SK-MEL-5 (cell line): ENCODE data around the gene C15orf61. TPM values are rescaled to one million over a fixed set of nuclear protein-coding genes. Genes with fewer than 3 reads are reported as not detected.

ENCODE experiments used
- DNase-seq: peaks from one replicate; pipeline ENCODE4 v3.0.0-alpha.2; 2016; ENCODE audit warnings: low read depth, low spot score
- in situ Hi-C: cut with HindIII; loops from 2 replicates; pipeline ENCODE4 v1.10.0; 2016; ENCODE audit warnings: low sequenced_read_pairs, high pct_unique_total_duplicates, low pct_unique_long_range_greater_than_20kb
- total RNA-seq: library from RNA; depleted of rRNA; stranded (reverse); fragments of >200 nt; shearing (Covaris generic); gene quantifications from 2 replicates; pipeline ENCODE4 v1.2.3, GENCODE V29; 2014

C15orf61 gene
- total RNA-seq, 1 experiment from 2014 or later = 4.5 TPM

DNA sequence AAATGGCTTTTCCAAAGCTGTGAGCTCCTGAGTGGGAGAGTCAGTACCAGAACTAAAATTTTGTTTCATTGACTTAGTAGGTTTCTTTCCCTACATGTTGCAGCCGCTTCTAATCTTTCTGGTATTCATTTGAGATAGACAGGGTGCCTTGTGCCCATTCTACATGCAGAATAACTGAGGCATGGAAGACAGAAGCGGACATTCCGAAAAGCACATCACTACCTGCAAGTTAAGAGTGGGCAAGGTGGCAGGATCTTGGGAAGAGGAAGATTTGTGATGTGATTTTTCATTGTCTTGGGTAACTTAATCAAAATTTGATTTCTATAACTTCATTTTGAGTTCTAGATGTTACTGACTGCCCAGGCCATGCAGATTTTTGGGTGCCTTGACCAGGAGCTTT is 23.5 kb downstream of the C15orf61 start:
- in situ Hi-C loops = no loop called here
- no peak for DNase-seq

DNA sequence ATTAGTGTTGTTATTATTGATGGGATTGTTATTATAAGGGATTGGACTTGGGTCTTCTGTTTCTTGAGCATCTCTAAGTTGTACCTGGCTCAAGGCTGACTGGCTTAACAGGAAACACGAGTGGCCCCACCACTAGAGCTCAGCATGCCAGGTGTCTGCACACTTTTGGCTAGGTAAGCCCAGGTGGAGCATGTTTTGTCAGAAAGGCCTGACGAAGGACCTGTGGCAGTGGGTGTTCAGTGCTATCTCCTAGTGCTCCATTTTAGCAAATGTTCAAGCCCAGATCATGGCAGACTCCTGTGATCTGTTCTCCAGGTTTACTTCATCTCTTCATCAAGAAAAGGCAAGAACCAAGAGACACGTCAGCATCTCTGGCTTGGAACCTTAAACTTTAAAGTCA is 24.9 kb downstream of the C15orf61 start:
- no peak for DNase-seq
- in situ Hi-C loops = no loop called here

DNA sequence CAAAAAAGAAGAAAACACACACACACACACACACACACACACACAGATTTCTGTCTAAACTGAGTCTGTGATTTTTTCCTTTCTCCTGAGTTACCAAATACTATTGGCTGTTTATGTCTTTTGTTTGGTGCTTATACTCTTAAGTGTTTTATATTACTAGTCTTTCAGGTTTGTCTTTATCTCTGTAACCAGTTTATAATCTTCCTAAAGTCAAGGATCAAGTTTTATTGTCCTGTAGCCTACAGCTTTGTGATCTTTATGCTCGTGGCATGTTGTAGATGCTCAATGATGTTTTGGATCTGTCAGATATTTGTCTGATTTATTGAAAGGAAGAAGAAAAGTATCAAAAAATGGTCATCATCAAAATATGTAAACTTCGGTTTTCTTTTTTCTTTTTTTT is 26.1 kb downstream of the C15orf61 start:
- in situ Hi-C loops = no loop called here
- DNase-seq = no peak

DNA sequence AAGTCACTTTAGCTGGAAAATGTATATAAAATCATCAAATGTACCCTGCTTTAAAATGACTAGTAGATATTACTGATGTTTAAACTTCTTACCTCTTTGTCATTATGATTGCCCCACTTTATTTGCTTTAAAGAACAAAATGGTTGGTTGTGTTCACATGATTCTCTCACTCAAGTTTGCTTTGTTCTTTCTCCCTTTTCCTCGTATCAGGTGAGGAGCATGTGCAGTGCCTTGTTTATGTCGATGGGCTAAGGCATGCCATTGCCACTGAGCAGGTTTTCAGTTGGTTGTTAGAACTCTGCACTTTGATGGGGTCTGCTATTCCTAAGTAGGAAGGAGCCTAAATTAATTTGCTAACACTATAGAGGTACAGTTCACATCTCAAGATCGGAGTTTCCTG is 26.9 kb downstream of the C15orf61 start:
- in situ Hi-C loops = no loop called here
- peak; percentile 69 for DNase-seq

DNA sequence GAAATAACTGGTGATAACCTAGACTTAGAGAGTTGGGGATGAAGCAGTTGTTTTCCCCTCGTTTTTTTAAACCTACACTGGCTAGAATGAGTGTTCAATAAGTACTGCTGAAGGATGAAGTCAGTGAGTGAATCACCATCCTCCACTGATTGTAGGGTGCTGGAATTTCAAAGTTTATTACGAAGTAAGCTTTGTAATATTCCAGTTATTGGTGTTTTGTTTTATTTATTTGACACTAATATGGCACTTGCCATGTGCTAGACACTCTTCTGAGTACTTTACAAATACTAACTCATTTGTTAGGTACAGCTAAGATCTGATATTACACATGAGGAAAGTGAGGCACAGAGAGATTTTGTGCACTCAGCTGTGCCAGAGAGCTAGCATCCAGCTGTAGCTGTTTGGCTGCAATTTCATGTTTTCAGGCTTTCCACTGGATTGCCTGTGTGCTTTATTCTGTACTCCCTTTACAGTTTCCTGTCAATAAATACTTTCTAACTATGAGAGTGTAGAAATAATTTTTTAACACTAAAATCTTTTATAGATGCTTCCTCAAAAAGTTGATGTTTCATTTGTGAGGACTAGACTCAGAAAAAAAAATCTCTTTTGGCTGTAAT is 27.4 kb downstream of the C15orf61 start:
- in situ Hi-C loops = no loop called here
- DNase-seq = no peak

DNA sequence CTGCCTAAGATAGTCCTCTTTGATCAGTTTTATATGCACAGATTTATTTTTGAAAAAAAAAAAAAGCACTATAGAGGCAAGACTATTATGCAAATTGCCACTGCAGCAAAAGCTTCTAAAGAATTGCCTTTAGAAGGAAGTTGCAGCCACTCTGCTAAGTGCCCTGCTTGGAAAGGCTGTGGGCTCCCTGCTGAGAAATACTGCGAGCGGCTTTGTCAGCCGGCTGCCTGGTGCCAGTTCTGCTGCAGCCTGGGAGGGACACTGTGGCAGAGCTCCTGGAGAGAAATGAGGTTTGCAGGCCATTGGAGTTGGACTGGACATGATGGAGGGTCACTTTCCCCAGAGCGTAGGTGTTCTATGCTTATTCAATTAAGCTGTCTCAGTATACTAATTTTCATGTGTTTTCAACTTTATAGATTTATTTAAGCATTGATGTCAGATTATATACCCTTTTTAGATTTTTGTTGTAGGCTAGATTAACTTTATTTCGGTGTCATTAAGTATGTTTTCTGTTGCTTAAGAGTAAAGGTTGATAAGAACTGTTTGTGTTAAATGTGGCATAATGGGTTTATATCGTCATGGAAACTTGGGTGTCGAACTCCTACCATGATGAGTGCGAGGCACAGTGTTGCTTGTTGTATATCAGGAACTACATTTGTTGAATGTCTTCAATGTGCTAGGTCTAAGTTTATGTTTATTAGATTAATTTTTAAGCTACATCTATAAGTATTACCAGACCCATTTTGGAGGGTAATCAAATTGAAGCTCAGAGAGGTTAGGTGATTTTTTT is 28.1 kb downstream of the C15orf61 start:
- peak; percentile 64 for DNase-seq
- in situ Hi-C loops = no loop called here

DNA sequence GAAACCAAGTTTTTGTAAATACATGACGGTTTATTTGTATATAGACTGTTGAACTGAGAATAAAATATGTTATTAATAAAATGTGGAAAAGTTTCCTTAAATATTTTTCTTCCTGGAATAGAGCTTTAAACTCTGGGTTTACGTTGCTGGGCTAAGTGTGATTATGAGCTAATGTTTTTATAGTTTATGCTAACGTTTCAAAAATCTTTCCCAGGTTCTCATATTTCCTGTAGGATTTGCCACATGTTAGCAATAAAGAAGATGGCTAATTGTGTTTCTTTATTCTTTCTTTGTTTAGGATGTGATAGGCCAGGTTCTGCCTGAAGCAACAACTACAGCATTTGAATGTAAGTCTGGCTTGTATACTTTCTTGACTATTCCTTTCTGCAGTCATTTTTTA is 28.8 kb downstream of the C15orf61 start:
- in situ Hi-C loops = no loop called here
- DNase-seq = no peak

DNA sequence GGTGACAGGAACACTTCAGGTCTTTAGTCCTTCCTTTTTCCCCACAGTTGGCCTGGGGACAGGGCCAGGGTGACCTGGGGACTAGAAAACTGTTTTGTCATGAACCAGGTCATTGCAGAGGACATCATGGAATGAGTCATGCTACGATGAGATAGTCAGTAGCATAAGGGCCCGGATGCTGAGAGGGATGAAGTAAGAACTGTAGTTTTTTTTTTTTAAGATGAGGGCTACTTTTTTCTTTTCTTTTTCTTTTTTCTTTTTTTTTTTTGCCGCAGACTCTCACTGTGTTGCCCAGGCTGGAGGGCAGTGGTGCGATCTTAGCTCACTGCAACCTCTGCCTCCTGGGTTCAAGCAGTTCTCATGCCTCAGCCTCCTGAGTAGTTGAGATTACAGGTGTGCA is 29.6 kb downstream of the C15orf61 start:
- in situ Hi-C loops = no loop called here
- DNase-seq = no peak

DNA sequence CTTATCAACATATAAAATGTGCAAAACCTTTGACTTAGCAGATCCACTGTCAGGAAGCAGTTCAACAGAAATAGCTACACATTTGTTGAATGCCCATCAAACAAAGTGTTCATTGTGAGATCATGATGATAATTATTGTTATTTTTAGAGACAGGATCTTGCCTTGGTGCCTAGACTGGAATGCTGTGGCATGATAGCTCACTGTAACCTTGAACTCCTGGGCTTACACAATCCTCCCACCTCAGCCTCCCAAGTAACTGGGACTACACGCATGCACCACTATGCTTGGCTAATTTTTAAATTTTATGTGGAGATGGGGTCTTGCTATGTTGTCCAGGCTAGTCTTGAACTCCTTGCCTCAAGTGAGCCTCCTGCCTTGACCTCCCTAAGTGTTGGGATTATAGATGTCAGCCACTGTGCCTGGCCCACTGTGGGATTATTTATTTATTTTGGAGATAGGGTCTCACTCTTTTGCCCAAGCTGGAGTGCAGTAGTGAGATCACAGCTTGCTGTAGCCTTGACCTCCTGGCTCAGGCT is 30.3 kb downstream of the C15orf61 start:
- in situ Hi-C loops = no loop called here
- peak; percentile 17 for DNase-seq

DNA sequence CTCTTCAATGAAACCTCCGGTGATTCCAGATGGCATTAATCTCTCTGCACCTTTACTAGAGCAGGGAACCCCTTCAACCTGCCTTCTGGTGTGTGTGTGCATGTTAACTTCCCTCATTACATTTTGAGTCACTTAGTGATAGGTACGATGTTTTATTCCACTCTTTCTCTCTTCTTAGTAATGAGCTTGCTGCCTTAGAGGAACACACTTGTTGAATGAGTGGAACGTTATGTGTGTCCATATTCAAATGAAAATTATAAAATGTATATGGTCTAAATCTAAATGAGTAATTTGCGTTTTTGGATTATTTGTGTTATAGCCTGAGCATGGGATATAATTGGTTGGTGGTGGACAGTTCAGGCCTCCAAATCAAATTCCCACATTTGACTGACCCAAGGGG is 33.6 kb downstream of the C15orf61 start:
- DNase-seq = no peak
- in situ Hi-C loops = no loop called here

DNA sequence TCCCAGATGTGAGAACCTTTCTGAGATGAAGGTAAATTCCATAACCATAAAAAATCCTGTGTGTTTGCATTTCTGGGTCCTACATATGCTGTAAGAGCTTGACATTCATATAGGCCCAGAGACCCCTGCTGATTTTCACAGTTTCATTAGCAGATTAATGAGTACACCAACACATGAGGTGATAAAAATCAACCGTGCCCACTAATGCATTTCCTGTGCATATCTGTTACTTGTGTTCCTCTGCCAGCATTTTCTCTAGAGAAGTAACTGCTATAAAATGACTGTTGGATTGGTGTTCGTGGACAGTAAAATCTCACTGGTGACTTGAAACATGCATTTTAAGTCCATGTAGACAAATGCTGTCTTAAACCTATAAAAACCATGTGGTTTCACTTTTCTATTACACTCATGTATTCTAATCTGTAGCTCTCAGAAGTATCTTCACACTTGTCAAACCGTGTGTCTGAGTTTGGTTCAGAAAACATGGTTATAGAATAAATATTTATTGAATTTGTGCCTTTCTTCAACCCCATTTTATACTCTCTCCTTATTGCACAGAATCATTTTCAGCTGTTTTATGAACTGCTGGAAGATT is 36.1 kb downstream of the C15orf61 start:
- no peak for DNase-seq
- in situ Hi-C loops = no loop called here

DNA sequence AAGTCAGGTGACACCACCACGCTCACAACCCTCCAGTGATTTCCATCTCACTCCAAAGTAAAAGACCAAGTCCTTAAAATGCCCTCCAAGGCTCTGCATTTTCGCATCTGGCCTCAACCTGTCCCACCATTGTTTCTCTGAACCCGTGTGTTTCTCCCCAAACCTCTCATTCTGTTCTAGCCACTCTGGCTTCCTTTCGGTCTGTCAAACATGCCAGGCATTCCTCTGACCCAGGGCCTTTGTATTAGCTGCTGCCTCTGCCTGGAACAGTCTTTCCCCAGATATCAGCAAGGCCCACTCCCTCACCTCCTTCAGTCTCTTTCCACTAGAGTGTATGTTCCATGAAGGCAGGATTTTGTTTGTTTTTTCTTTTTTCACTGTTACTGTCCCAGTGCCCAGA is 37.6 kb downstream of the C15orf61 start:
- DNase-seq = no peak
- in situ Hi-C loops = no loop called here

DNA sequence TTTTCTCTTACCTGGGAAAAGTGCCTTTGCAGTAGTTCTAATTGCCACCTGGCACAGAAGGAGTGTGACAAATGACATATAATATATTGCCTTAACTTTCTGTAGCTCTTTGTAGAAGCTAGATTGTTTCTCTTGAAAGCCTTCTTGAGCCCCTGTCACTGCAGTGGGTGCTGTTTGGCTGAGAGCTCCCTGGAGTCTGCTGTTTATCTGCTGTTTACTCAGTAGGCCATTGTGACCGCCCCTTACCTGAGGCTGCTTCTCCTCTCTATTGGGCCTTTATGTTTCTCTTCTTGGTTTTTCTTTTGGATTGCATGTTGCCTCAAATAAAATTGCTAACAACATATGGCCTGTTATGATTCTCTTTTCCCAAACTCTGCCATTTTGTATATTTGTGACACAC is 38.2 kb downstream of the C15orf61 start:
- DNase-seq = no peak
- in situ Hi-C loops = no loop called here

DNA sequence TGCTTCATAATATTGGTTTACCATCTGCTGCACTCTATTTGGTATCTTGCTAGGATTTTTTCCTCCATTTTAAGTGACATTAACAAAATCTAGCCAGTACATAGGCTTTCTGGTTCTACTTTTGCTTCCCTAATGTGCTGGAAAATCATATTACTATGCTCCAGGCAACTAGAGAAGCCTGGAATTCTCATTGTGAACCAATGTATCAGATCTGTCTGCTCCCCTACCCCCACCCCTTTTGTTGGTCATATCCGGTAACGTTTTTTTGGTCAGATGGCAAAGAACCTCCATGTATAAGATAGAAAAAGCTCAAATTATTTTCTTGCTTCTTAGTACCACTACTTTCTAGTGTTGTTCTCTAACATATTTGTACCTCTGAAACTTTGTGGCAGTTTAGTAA is 38.6 kb downstream of the C15orf61 start:
- no peak for DNase-seq
- in situ Hi-C loops = no loop called here

DNA sequence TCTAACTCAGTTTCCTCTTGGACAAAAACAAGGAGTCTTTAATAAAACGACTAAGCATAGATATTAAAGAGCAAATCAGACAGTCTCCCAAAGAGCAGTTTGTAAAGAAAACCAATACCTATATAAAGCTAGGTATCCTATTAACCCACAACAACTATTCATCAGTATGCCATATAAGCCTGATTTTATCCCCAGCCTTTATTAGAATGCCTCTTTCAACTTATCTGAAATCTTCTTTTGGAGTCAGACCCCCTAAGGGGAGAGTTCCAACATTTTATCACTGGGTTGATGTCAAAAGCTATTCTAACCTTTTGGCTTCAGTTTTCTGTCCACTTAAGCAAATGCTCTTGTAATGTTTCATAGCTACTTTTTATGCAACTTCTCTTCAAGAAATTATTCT is 39.4 kb downstream of the C15orf61 start:
- DNase-seq = no peak
- in situ Hi-C loops = no loop called here

DNA sequence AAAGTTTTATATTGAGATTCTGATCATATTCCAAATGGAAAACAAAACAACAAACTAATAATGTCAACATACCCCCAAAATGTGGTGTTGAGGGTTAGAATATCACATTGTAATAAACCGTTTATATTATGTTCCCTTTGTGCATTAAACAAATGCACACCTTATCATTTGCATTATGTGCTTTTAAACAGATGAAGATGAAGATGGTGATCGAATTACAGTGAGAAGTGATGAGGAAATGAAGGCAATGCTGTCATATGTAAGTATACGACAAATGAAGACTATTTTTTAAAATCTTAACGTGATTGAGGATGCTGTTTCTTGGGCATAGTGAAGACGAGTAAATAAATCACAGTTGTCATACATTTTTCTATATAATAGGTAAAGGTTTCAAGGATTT is 42.2 kb downstream of the C15orf61 start:
- in situ Hi-C loops = no loop called here

DNA sequence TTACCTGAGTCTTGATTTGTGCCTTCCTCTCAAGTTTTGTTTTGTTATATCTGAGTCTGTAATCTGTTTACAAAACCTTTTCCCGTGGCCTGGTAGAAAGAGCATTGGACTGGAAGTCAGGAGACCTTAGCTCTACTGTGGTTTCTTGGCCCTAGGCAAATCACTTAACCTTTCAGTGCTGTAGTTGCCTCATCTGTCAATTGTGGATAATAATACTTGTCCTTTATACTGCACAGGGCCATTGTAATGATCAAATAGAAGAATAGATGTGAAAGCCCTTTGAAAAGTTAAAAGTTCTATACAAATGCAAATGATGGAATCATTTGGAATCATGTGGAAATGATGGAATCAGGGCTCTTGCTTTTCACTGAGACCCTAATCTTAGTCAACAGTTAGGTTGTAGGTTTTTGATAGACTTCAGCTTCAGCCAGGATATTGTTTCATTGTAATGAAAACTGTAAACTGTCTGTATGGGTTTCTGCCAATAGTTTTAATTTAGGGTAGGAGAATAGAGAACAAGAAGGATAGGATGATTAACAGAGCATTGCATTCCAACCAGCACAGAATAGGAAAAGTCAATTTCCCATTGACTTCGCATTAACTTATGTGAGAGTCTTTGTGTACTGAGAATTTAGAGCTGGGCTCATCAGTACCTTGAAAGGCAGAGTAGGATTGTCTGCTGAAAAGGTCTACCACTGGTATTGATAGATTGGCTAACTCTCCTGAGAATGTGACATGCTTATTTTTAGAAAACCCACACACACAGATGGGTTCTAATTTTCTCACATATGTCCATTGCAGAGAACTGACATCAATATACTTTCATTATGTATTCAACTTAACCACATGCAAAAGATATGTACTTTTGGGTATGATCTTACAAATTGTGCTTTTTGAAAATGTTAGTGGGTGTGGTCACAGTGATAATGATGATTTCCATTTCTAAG is 43.4 kb downstream of the C15orf61 start:
- DNase-seq = peak; percentile 59
- in situ Hi-C loops = no loop called here

More for the DNA sequence above, 42.2 kb downstream of the C15orf61 start:
- no peak for DNase-seq

DNA sequence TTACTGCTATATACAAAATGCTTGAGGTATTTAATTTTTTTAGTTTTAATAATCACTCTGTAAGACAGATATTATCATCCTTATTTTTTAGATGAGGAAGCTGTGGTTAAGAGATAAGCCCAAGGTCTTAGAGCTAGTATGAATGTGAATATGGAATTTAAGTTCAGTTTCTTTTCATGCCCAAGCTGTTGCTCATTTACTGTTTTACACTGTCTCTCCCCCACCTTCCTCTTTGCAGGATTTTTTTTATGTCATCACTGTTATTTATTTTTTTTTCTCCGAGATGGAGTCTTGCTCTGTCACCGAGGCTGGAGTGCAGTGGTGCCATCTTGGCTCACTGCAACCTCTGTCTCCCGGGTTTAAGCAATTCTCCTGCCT is 44.0 kb downstream of the C15orf61 start:
- no peak for DNase-seq
- in situ Hi-C loops = no loop called here
